TTC549 (cell line): Measurements from ENCODE around the gene TET1.
A peak's percentile ranks its signal among the peaks of the same experiment; 100 is the strongest.
"Not testable (repeated sequence)": the region's sequence is repeated elsewhere in the genome, so short reads cannot be mapped to it uniquely, and the experiment has no call there.

ENCODE experiments used
- FAIRE-seq: peaks from 2 replicates; lab custom pipeline; 2012; peaks lifted over from hg19 to GRCh38; lab: Jason Lieb, UNC

Gene TET1

DNA sequence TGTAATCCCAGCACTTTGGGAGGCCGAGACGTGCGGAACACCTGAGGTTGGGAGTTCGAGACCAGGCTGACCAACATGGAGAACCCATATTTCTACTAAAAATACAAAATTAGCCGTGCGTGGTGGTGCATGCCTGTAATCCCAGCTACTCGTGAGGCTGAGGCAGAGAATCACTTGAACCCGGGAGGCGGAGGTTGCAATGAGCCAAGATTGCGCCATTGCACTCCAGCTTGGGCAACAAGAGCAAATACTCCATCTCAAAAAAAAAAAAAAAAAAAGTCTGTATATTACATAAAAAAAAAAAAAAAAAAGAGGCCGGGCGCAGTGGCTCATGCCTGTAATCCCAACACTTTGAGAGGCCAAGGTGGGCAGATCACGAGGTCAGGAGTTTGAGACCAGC is 152.9 kb downstream of the TET1 start:
- not testable (repeated sequence) for FAIRE-seq

DNA sequence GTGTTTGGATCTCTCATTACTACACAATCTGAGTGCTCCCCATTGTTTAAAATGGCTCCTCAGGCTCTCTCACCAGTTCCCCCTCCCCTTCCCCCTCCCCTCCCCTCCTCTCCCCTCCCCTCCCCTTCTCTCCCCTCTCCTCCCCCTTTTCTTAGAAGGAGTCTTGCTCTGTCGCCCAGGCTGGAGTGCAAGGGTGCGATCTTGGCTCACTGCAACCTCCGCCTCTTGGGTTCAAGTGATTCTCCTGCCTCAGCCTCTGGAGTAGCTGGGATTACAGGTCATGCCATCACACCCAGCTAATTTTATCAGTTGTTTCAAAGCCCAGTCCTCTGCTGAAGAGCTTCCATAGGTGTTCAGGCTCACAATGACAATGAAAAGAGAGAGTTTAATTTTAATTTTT is 157.3 kb downstream of the TET1 start:
- no peak for FAIRE-seq

- peak; percentile 98 for FAIRE-seq
Observed at GRCh38 chr10:68720793-68721672, 160.9 kb downstream of the TET1 start, which contains the start of gene CCAR1. CCAR1 (plus strand) TSS chr10:68721239; CDS start chr10:68722505, 1,266 bp downstream.

DNA sequence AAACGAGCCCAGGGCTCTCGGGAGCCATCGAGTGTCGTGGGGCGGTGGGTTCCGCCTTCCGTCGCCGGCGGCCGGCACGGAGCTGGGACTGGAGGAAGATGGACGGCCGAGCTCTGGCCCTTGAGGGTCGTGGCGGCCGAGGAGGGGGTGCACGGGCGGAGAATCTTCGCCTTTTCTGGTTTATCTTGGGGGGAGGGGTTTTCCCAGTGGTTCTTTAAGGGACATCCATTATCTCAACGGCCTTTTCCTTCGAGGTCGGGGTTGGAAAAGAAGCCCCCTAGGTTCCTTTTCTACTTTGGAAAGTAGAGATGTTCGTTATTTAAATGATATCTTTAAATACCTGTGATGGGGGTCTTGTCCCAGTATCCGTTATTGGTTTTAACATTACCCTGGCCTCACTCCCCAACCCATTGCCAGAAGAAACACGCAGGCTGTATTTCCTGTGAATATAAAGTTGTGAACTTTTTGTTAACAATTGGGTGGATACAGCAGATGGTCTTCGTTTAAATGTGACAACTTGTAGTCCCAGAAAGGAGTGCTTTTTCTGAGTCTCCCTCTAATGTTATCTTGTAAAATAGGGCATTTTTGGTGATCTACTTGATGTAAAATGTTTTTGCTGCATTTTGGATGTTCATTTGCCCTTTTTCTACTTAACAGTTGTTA is 161.7 kb downstream of the TET1 start:
- no peak for FAIRE-seq

DNA sequence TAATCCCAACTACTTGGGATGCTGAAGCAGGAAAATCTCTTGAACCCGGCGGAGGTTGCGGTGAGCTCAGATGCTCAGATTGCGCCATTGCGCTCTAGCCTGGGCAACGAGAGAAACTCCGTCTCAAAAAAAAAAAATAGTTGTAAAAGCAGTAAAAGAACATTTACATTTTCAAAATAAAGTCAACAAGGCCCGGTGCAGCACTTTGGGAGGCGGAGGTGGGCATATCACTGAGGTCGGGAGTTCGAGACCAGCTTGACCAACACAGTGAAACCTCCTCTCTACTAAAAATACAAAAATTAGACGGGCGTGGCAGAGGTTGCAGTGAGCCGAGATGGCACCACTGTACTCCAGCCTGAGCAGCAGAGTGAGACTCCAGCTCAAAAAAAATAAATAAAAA is 164.9 kb downstream of the TET1 start:
- no peak for FAIRE-seq

GRCh38 chr10:68727146-68727545 is 167.0 kb downstream of the TET1 start:
- FAIRE-seq: no peak

DNA sequence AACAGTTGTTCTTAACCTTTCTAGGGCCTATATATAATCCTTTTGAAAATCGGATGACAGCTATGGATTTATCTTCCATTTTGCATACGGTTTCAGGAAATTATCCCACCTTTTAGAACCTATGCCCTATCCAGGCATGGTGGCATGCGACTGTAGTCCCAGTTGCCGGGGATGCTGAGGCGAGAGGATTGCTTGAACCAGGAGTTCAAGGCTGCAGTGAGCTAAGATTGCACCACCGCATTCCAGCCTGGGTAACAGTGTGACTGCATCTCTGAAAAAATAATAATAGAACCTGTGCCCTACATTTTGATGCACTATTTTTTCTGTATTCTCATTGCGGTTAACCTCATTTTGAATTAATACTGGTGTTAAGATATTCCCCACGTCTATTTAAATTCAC is 172.5 kb downstream of the TET1 start:
- FAIRE-seq: no peak

DNA sequence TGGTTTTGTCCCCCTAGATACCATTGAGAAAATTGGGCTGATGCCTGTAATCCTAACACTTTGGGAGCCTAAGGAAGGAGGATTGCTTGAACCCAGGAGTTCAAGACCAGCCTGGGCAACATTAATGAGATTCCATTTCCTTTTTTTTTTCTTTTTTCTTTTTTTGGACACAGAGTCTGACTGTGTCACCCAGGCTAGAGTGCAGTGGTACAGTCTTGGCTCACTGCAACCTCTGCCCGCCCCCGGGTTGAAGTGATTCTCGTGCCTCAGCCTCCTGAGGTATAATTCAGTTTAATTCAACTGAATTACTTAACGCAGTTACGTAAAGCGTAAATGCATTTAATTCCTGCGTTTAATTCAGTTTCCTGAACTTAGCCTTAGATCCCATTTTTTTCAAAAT is 174.2 kb downstream of the TET1 start:
- FAIRE-seq: no peak

DNA sequence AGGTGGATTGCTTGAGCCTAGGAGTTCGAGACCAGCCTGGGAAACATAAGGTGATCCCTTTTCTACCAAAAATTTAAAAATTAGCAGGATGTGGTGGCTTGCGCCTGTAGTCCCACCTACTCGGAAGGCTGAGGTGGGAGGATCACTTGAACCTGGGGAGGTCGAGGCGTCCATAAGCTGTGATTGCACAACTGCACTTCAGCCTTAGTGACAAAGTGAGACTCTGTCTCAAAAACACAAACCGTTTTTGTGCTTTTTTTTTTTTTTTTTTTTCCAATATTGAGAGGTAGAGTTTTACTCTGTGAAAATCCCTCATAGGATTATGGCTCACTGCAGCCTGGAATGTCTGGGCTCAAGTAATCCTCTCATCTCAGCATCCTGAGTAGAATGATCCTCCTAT is 175.0 kb downstream of the TET1 start:
- no peak for FAIRE-seq

GRCh38 chr10:68735739-68736138 is 175.6 kb downstream of the TET1 start:
- not testable (repeated sequence) for FAIRE-seq

- not testable (repeated sequence) for FAIRE-seq
Observed at GRCh38 chr10:68740676-68741075, 180.5 kb downstream of the TET1 start.

DNA sequence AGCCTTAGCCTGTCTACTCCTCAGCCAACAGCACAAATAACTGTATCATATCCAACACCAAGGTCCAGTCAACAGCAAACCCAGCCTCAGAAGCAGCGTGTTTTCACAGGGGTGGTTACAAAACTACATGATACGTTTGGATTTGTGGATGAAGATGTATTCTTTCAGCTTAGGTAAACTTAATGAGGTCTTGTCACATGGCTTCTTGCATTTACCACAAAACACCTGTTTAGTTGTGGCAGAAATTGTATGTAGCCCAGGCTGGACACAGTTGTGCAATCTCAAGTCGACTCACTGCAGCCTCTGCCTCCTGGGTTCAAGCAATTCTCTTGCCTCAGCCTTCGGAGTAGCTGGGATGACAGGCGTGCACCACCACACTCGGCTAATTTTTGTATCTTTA is 182.3 kb downstream of the TET1 start:
- no peak for FAIRE-seq
